ENCODE measurements around the gene NECTIN2.
A peak's percentile ranks its signal among the peaks of the same experiment; 100 is the strongest.

Gene NECTIN2

DNA sequence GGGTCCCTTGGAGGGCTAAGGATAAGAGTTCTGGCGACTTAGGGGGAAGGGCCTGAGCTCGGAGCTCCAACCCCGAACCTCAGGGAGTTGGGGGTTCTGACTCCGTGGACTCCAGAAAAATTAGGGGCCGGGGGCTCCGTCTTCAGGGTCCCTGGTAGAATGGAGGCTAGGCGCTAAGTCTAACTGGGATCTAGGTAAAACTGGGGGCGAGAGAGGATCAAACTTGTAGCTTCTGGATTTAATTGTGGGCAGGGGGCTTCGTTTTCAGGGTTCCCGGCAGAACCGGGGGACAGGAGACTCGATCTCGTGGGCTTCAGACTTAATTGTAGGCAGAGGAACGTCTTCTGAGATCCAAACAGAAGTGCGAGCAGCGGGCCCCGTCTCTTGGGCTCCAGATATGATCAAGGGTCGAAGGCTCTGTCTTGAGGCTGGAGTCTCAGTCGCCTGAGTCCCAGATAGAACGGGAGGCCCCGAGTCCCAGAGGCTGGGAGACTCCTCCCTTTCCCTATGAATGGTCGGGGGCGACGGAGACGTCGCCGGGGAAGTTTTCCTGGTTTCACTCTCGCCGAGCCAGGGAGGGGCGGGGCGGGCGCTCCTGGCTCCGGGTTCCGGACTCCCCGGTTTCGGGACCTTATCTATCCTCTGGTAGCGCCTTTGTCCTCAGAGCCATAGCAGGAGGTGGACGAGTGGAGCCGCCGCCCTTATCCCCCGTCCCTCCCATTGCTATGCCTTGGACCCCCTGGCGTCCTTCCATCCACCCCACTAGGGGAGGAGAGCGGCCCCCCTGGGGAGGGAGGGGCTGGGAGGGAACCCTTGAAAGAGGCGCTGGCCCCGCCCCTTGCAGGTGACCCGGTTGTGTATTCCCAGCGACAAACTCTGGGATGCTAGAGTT lies 1.3 kb downstream of the NECTIN2 start:
- TF ChIP-seq, protein P1, sequence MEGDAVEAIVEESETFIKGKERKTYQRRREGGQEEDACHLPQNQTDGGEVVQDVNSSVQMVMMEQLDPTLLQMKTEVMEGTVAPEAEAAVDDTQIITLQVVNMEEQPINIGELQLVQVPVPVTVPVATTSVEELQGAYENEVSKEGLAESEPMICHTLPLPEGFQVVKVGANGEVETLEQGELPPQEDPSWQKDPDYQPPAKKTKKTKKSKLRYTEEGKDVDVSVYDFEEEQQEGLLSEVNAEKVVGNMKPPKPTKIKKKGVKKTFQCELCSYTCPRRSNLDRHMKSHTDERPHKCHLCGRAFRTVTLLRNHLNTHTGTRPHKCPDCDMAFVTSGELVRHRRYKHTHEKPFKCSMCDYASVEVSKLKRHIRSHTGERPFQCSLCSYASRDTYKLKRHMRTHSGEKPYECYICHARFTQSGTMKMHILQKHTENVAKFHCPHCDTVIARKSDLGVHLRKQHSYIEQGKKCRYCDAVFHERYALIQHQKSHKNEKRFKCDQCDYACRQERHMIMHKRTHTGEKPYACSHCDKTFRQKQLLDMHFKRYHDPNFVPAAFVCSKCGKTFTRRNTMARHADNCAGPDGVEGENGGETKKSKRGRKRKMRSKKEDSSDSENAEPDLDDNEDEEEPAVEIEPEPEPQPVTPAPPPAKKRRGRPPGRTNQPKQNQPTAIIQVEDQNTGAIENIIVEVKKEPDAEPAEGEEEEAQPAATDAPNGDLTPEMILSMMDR (conservative IDR thresholded peaks at IDR 0.05; ENCODE audit: control insufficient read depth, insufficient read depth, low read depth, low read length) = no peak
- peak overlapping the region; percentile 94 for H3K4me3 ChIP-seq (ENCODE audit: control insufficient read depth, low read depth, low read length)
- DNase-seq (ENCODE audit: low read depth) = peak; percentile 36

DNA sequence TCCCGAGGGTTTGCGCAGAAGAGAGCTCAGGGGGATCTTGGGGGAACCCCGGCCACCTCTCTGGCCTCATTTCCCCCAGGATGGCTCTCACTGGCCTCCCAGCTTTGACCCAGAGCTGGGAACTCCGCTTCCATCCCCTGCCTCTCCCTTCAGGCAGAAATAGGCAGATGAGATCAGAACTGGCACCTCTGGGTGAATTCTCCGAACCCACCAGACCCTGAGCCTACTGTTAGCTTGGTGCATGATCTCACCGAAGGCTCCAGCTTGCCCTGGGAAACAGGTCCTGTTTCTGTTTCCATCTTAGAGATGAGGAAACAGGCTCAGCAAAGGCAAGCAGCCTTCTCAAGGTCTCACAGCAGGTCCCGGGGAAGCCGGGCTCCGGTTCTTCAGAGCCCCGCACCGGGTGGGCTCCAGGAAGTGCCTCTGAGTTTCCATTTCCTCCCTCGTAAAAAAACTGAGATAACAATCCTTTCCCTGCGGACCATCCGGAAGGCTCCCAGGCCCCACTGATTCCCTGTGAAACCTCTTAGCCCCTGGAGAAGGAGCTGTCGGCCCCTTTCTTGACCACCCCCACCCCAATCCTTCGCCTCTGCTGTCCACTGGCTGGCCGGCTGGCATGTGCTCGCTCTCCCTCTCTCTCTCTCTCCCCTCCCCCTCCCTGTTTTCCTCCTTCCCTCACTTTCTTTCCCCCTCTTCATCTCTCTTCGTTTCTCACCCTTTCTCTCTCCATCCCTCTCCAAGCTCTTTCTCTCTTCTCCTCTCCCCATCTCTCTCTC lies 2.1 kb downstream of the NECTIN2 start:
- DNase-seq (ENCODE audit: low read depth) = peak; percentile 54
- peak overlapping the region; percentile 94 for H3K4me3 ChIP-seq (ENCODE audit: control insufficient read depth, low read depth, low read length)
- TF ChIP-seq, protein P1 (conservative IDR thresholded peaks at IDR 0.05; ENCODE audit: control insufficient read depth, insufficient read depth, low read depth, low read length) = no peak

DNA sequence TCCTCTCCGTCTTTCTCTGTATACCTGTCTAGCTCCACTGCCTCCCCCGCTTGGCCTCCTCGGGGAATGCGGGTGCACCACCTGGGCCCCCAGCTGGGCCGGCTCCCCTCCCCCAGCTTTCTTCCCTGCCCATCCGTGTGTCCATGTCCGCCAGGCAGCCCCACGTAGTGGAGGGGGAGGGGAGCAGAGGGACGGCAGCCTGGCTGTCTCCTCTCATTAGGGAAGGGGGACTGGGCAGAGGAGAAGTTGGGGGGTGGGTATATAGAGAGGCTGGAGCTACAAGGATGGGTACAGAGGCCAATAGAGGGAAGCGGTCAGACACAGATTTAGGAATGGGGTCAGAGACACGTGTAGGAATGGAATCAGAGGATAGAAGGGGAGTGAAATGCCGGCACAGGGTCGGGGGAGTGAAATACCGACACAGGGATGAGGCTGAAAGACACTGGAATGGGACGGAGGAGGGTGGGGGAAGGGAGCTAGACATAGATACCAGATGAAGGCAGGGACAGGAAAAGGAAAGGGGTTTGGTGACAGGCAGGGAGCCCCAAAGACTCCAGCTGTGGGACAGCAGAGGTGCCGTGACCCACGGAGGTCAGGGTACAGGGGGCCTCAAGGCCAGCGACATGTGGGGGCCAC lies 2.8 kb downstream of the NECTIN2 start:
- TF ChIP-seq, protein P1 (conservative IDR thresholded peaks at IDR 0.05; ENCODE audit: control insufficient read depth, insufficient read depth, low read depth, low read length) = no peak
- H3K4me3 ChIP-seq (ENCODE audit: control insufficient read depth, low read depth, low read length) = peak overlapping the region; percentile 94
- DNase-seq (ENCODE audit: low read depth) = no peak

DNA sequence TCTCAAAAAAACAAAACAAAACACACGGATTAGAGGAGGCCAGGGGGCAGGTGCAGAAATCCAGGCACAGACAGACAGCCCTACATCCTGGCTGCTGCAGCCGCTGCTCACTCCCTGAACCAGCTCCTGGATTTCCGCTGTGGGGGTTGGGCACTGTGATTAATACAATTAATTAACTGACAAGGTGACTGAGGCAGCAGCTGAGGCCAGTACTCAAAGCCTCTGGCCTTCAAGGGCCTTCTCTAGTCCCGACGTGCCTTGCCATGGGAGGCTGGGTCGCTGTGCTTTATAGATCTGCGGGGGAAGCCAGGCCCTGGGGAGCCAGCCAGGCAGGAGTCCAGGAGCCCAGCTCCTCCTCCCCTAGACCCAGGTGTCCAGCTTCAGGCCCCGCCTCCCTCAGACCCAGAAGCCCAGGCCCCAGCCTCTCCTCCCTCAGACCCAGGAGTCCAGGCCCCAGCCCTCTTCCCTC lies 4.6 kb downstream of the NECTIN2 start:
- H3K4me3 ChIP-seq (ENCODE audit: control insufficient read depth, low read depth, low read length) = no peak overlapping the region
- no peak for DNase-seq (ENCODE audit: low read depth)
- TF ChIP-seq, protein P1 (conservative IDR thresholded peaks at IDR 0.05; ENCODE audit: control insufficient read depth, insufficient read depth, low read depth, low read length) = no peak

DNA sequence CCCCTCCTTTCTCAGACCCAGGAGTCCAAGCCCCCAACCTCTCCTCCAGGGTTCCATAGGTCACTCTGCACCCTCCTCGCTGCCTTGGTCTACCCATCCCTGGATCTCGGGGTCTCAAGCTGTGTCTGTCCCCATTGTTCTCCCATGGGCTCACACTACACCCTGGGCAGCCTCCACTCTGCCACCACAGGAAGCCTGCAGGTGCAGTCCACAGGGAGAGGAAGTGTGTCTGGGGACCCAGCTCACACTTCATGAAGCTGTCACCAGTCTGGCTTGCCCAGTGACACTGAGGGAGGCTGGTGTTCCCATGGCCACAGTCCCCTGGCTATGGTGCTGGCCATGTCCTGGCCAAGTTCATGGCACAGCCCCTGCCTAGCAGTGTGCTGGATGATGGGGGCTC lies 5.3 kb downstream of the NECTIN2 start:
- TF ChIP-seq, protein P1 (conservative IDR thresholded peaks at IDR 0.05; ENCODE audit: control insufficient read depth, insufficient read depth, low read depth, low read length) = no peak
- no peak overlapping the region for H3K4me3 ChIP-seq (ENCODE audit: control insufficient read depth, low read depth, low read length)
- no peak for DNase-seq (ENCODE audit: low read depth)

DNA sequence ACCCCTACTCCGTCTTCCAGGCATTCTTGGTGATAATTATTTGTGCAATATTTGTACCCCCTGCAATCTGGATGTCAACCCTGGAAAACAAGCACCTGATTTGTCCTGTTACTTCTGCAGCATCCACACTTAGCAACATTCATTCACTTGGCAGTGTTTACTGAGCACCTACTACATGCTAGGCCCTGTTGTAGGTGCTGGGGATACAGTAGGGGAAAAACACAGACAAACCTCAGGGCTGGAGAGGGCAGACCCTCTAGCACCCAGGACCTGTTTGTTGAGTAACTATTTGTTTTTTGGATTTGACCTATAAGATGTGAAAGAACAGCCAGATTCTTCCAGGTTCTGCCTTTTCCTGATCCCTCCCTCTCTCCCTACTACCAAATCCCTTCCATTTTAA lies 9.5 kb downstream of the NECTIN2 start:
- DNase-seq (ENCODE audit: low read depth) = no peak
- H3K4me3 ChIP-seq (ENCODE audit: control insufficient read depth, low read depth, low read length) = no peak overlapping the region
- TF ChIP-seq, protein P1 (conservative IDR thresholded peaks at IDR 0.05; ENCODE audit: control insufficient read depth, insufficient read depth, low read depth, low read length) = no peak
